SK-N-SH treated with all-trans-retinoic acid at 6 μM for 48 hours (cell line): ENCODE data around the gene DENND1B.
"Not testable (repeated sequence)": the region's sequence is repeated elsewhere in the genome, so short reads cannot be mapped to it uniquely, and the experiment has no call there.

Source experiments
- ATAC-seq: fragments of 200-7000 bp; cut with Tn5 transposase; 3 replicates; pipeline ENCODE4 v1.9.1; 2020; ENCODE audit warnings: mild to moderate bottlenecking, moderate library complexity
- ARNTL ChIP-seq: fragments of 450-650 bp; formaldehyde crosslinking; IDR thresholded peaks from 2 replicates; pipeline ENCODE4 v1.5.0; 2020; ENCODE audit warnings: low read depth, mild to moderate bottlenecking, moderate library complexity, borderline replicate concordance
- BACH2 ChIP-seq: fragments of 250-450 bp; sonication (Bioruptor Pico); IDR thresholded peaks from 2 replicates; pipeline ENCODE4 v1.9.0; 2021; ENCODE audit warnings: mild to moderate bottlenecking, borderline replicate concordance
- CSDC2 ChIP-seq: fragments of 250-450 bp; sonication (Bioruptor Pico); IDR thresholded peaks from 2 replicates; pipeline ENCODE4 v1.5.0; 2020; ENCODE audit warnings: mild to moderate bottlenecking, moderate library complexity
- ESRRG ChIP-seq: fragments of 250-450 bp; sonication (Bioruptor Pico); IDR thresholded peaks from 2 replicates; pipeline ENCODE4 v1.6.1; 2021; ENCODE audit warnings: mild to moderate bottlenecking
- ISL1 ChIP-seq: fragments of 250-450 bp; sonication (Bioruptor Pico); IDR thresholded peaks from 2 replicates; pipeline ENCODE4 v2.1.2; 2022; ENCODE audit warnings: mild to moderate bottlenecking, moderate library complexity
- PATZ1 ChIP-seq: fragments of 250-450 bp; sonication (Bioruptor Pico); IDR thresholded peaks from 2 replicates; pipeline ENCODE4 v1.8.0; 2020; ENCODE audit warnings: mild to moderate bottlenecking, moderate library complexity, borderline replicate concordance
- PPARA ChIP-seq: fragments of 250-450 bp; sonication (Bioruptor Pico); IDR thresholded peaks from 2 replicates; pipeline ENCODE4 v1.5.0; 2020; ENCODE audit warnings: mild to moderate bottlenecking, borderline replicate concordance
- RARB ChIP-seq: fragments of 250-450 bp; sonication (Bioruptor Pico); IDR thresholded peaks from 2 replicates; pipeline ENCODE4 v1.8.0; 2021; ENCODE audit warnings: mild to moderate bottlenecking, moderate library complexity
- SNAI2 ChIP-seq: fragments of 250-450 bp; sonication (Bioruptor Pico); IDR thresholded peaks from 2 replicates; pipeline ENCODE4 v1.5.0; 2020; ENCODE audit warnings: mild to moderate bottlenecking, moderate library complexity
- TCF4 ChIP-seq: fragments of 250-450 bp; sonication (Bioruptor Pico); IDR thresholded peaks from 2 replicates; pipeline ENCODE4 v1.8.0; 2021; ENCODE audit warnings: mild to moderate bottlenecking, moderate library complexity, borderline replicate concordance
- TOX ChIP-seq: fragments of 250-450 bp; sonication (Bioruptor Pico); IDR thresholded peaks from 2 replicates; pipeline ENCODE4 v1.8.0; 2021; ENCODE audit warnings: mild to moderate bottlenecking, moderate library complexity, borderline replicate concordance
- TSHZ2 ChIP-seq: fragments of 250-450 bp; sonication (Bioruptor Pico); IDR thresholded peaks from 2 replicates; pipeline ENCODE4 v1.5.0; 2020; ENCODE audit warnings: mild to moderate bottlenecking, moderate library complexity
- ZC3H10 ChIP-seq: fragments of 250-450 bp; sonication (Bioruptor Pico); IDR thresholded peaks from 2 replicates; pipeline ENCODE4 v1.5.1; 2021; ENCODE audit warnings: mild to moderate bottlenecking, moderate library complexity
- ZFP3 ChIP-seq: fragments of 250-450 bp; sonication (Bioruptor Pico); IDR thresholded peaks from 2 replicates; pipeline ENCODE4 v1.5.0; 2020; ENCODE audit warnings: mild to moderate bottlenecking, moderate library complexity
- ZFP30 ChIP-seq: fragments of 450-650 bp; formaldehyde crosslinking; IDR thresholded peaks from 2 replicates; pipeline ENCODE4 v1.5.0; 2022; ENCODE audit warnings: mild to moderate bottlenecking, moderate library complexity
- ZNF565 ChIP-seq: fragments of 450-650 bp; formaldehyde crosslinking; conservative IDR thresholded peaks from 2 replicates; pipeline ENCODE4 v1.5.0; 2020; ENCODE audit warnings: low read depth, mild to moderate bottlenecking, moderate library complexity
- ZNF70 ChIP-seq: fragments of 450-650 bp; formaldehyde crosslinking; IDR thresholded peaks from 2 replicates; pipeline ENCODE4 v1.5.0; 2020; ENCODE audit warnings: mild to moderate bottlenecking, moderate library complexity
- ZNF8 ChIP-seq: fragments of 450-650 bp; formaldehyde crosslinking; IDR thresholded peaks from 2 replicates; pipeline ENCODE4 v1.5.0; 2020; ENCODE audit warnings: mild to moderate bottlenecking, moderate library complexity
- TF ChIP-seq, protein P1 (sequence below): fragments of 250-450 bp; sonication (Bioruptor Pico); IDR thresholded peaks from 2 replicates; pipeline ENCODE4 v1.8.0; 2021; ENCODE audit warnings: low read depth, mild to moderate bottlenecking, moderate library complexity, borderline replicate concordance
- TF ChIP-seq, protein P2 (sequence below): fragments of 250-450 bp; sonication (Bioruptor Pico); IDR thresholded peaks from 2 replicates; pipeline ENCODE4 v1.5.1; 2021; ENCODE audit warnings: mild to moderate bottlenecking, moderate library complexity

DENND1B gene

DNA sequence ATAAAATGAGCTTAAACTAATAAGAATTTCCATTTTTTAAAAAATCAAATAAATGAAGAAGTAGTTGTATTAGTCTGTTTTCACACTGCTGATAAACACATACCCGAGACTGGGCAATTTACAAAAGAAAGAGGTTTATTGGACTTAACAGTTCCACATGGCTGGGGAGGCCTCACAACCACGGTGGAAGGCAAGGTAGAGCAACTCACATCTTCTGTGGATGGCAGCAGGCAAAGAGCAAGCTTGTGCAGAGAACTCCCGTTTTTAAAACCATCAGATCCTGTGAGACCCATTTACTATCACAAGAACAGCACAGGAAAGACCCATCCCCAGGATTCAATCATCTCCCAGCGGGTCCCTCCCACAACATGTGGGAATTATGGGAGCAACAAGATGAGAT, 19.7 kb downstream of the DENND1B start:
- not testable (repeated sequence) for ATAC-seq

GRCh38 chr1:197752652-197753164, 22.6 kb downstream of the DENND1B start:
- ATAC-seq, result not testable (repeated sequence)

DNA sequence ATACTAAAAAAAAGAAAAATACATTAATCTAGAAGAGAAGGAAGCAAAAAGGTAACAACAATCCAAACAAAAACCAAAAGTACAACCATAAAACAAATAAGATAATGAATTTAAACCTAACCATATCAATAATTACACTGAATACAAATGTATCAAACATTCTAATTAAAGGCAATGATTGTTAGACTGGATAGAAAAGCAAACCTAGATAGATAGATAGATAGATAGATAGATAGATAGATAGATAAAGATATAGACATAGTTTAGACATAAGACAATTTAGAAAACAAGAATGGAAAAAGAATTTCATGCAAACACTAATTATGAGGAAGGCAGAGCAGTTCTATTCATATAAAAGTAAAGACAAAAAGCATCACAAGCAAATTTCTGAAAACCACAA, 24.9 kb downstream of the DENND1B start:
- TF ChIP-seq ZFP3 (CRISPR knock-in tag) (no peak), TSHZ2 (CRISPR knock-in tag) (no peak), TCF4 (CRISPR knock-in tag) (no peak), ARNTL (CRISPR knock-in tag) (no peak), ISL1 (CRISPR knock-in tag) (no peak), SNAI2 (CRISPR knock-in tag) (no peak), PATZ1 (no peak), RARB (CRISPR knock-in tag) (no peak), ZNF8 (CRISPR knock-in tag) (no peak), PPARA (CRISPR knock-in tag) (no peak), ESRRG (CRISPR knock-in tag) (no peak), CSDC2 (no peak), ZNF70 (no peak), ZFP30 (no peak), ZNF565 (CRISPR knock-in tag) (no peak), ZC3H10 (no peak), TOX (CRISPR knock-in tag) (no peak), BACH2 (CRISPR knock-in tag) (no peak)
- TF ChIP-seq, protein P1, sequence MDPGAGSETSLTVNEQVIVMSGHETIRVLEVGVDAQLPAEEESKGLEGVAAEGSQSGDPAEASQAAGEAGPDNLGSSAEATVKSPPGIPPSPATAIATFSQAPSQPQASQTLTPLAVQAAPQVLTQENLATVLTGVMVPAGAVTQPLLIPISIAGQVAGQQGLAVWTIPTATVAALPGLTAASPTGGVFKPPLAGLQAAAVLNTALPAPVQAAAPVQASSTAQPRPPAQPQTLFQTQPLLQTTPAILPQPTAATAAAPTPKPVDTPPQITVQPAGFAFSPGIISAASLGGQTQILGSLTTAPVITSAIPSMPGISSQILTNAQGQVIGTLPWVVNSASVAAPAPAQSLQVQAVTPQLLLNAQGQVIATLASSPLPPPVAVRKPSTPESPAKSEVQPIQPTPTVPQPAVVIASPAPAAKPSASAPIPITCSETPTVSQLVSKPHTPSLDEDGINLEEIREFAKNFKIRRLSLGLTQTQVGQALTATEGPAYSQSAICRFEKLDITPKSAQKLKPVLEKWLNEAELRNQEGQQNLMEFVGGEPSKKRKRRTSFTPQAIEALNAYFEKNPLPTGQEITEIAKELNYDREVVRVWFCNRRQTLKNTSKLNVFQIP (CRISPR knock-in tag), result no peak
- TF ChIP-seq, protein P2, sequence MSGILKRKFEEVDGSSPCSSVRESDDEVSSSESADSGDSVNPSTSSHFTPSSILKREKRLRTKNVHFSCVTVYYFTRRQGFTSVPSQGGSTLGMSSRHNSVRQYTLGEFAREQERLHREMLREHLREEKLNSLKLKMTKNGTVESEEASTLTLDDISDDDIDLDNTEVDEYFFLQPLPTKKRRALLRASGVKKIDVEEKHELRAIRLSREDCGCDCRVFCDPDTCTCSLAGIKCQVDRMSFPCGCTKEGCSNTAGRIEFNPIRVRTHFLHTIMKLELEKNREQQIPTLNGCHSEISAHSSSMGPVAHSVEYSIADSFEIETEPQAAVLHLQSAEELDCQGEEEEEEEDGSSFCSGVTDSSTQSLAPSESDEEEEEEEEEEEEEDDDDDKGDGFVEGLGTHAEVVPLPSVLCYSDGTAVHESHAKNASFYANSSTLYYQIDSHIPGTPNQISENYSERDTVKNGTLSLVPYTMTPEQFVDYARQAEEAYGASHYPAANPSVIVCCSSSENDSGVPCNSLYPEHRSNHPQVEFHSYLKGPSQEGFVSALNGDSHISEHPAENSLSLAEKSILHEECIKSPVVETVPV (CRISPR knock-in tag), result no peak

DNA sequence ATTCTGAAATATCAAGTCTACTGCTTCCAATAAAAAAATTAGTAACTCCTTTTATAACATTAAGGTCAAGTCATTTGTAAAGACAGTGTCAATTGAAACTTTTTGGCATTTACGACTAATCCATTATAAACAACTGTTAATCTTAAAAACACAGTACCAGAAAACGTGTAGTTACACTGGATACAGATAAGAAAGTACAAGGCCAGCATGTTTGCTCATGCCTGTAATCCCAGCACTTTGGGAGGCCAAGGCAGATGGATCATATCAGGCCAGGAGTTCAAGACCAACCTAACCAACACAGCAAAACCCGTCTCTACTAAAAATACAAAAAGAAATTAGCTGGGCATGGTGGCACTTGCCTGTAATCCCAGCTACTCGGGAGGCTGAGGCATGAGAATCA, 29.4 kb downstream of the DENND1B start:
- TF ChIP-seq PPARA (CRISPR knock-in tag) (no peak), RARB (CRISPR knock-in tag) (no peak), ZFP3 (CRISPR knock-in tag) (no peak), TOX (CRISPR knock-in tag) (no peak), BACH2 (CRISPR knock-in tag) (no peak), ZFP30 (no peak), ZNF565 (CRISPR knock-in tag) (no peak)
- TF ChIP-seq, protein P1 (CRISPR knock-in tag), result no peak
- TF ChIP-seq, protein P2 (CRISPR knock-in tag), result no peak
- ATAC-seq, result no peak

More for the DNA sequence above, 24.9 kb downstream of the DENND1B start:
- ATAC-seq, result no peak
